Mononuclear cell (primary cell): ENCODE measurements around the gene ELAVL4. TPM values are rescaled to one million over a fixed set of nuclear protein-coding genes. Genes with fewer than 3 reads are reported as not detected.

Source experiments
- H3K27me3 ChIP-seq: 2 replicates; pipeline ENCODE4 v1.6.0; 2011; ENCODE audit warnings: low read length, control low read depth; ENCODE audit not compliant: insufficient read depth
- H3K4me1 ChIP-seq: 2 replicates; pipeline ENCODE4 v1.5.1; 2011; ENCODE audit warnings: mild to moderate bottlenecking, low read length, control low read depth; ENCODE audit not compliant: insufficient read depth
- H3K4me3 ChIP-seq: 2 replicates; pipeline ENCODE4 v1.5.1; 2011; ENCODE audit warnings: mild to moderate bottlenecking, low read length, moderate library complexity
- H3K9me3 ChIP-seq: 2 replicates; pipeline ENCODE4 v1.5.1; 2011; ENCODE audit warnings: low read depth, mild to moderate bottlenecking, control low read depth, low read length
- total RNA-seq: library from RNA; depleted of rRNA; stranded (reverse); fragments of >200 nt; gene quantifications from one replicate; pipeline ENCODE4 v1.2.3, GENCODE V29; 2012

ELAVL4 gene
- total RNA-seq, 1 donor: not detected

GRCh38 chr1:50180367-50180766 lies 71.6 kb downstream of the ELAVL4 start:
- Histone ChIP-seq H3K9me3 (no peaks in the 10 kb centered on the region), H3K4me3 (no peak overlapping the region), H3K27me3 (no peaks in the 10 kb centered on the region), H3K4me1 (peaks cover 4% of the 10 kb centered on the region)

- Histone ChIP-seq H3K27me3 (no peaks in the 10 kb centered on the region), H3K9me3 (no peaks in the 10 kb centered on the region), H3K4me3 (no peak overlapping the region), H3K4me1 (peaks cover 4% of the 10 kb centered on the region)
Measured at GRCh38 chr1:50181027-50181663, 72.4 kb downstream of the ELAVL4 start.

GRCh38 chr1:50183378-50184133 lies 74.8 kb downstream of the ELAVL4 start:
- no peaks in the 10 kb centered on the region for H3K9me3 ChIP-seq
- peaks cover 4% of the 10 kb centered on the region for H3K4me1 ChIP-seq
- H3K27me3 ChIP-seq: no peaks in the 10 kb centered on the region
- H3K4me3 ChIP-seq: no peak overlapping the region

- H3K27me3 ChIP-seq: no peaks in the 10 kb centered on the region
Measured at GRCh38 chr1:50189369-50189768, 80.6 kb downstream of the ELAVL4 start.

GRCh38 chr1:50193002-50193401 lies 84.3 kb downstream of the ELAVL4 start:
- no peaks in the 10 kb centered on the region for H3K27me3 ChIP-seq
- no peaks in the 10 kb centered on the region for H3K4me1 ChIP-seq
- H3K9me3 ChIP-seq: no peaks in the 10 kb centered on the region
- no peak overlapping the region for H3K4me3 ChIP-seq

More at GRCh38 chr1:50189369-50189768, 80.6 kb downstream of the ELAVL4 start:
- H3K4me1 ChIP-seq: no peaks in the 10 kb centered on the region
- no peaks in the 10 kb centered on the region for H3K9me3 ChIP-seq
- no peak overlapping the region for H3K4me3 ChIP-seq

GRCh38 chr1:50195205-50195604 lies 86.5 kb downstream of the ELAVL4 start:
- Histone ChIP-seq H3K4me1 (no peaks in the 10 kb centered on the region), H3K9me3 (no peaks in the 10 kb centered on the region), H3K4me3 (no peak overlapping the region), H3K27me3 (no peaks in the 10 kb centered on the region)

- H3K4me3 ChIP-seq: no peak overlapping the region
- H3K27me3 ChIP-seq: no peaks in the 10 kb centered on the region
- no peaks in the 10 kb centered on the region for H3K4me1 ChIP-seq
- H3K9me3 ChIP-seq: no peaks in the 10 kb centered on the region
Measured at GRCh38 chr1:50196081-50196480, 87.4 kb downstream of the ELAVL4 start.

GRCh38 chr1:50197216-50197615 lies 88.5 kb downstream of the ELAVL4 start:
- Histone ChIP-seq H3K9me3 (no peaks in the 10 kb centered on the region), H3K4me3 (no peak overlapping the region), H3K4me1 (no peaks in the 10 kb centered on the region), H3K27me3 (no peaks in the 10 kb centered on the region)

- Histone ChIP-seq H3K9me3 (no peaks in the 10 kb centered on the region), H3K4me3 (no peak overlapping the region), H3K4me1 (no peaks in the 10 kb centered on the region), H3K27me3 (no peaks in the 10 kb centered on the region)
Measured at GRCh38 chr1:50208315-50208714, 99.6 kb downstream of the ELAVL4 start.

- Histone ChIP-seq H3K9me3 (no peaks in the 10 kb centered on the region), H3K27me3 (no peaks in the 10 kb centered on the region), H3K4me3 (no peak overlapping the region), H3K4me1 (no peaks in the 10 kb centered on the region)
Measured at GRCh38 chr1:50208756-50209155, 100.0 kb downstream of the ELAVL4 start.

- Histone ChIP-seq H3K27me3 (no peaks in the 10 kb centered on the region), H3K9me3 (no peaks in the 10 kb centered on the region), H3K4me1 (no peaks in the 10 kb centered on the region), H3K4me3 (no peak overlapping the region)
Measured at GRCh38 chr1:50209749-50210148, 101.0 kb downstream of the ELAVL4 start.

GRCh38 chr1:50213505-50213904 lies 104.8 kb downstream of the ELAVL4 start:
- Histone ChIP-seq H3K4me1 (no peaks in the 10 kb centered on the region), H3K9me3 (no peaks in the 10 kb centered on the region), H3K27me3 (no peaks in the 10 kb centered on the region), H3K4me3 (no peak overlapping the region)

GRCh38 chr1:50214717-50215116 lies 106.0 kb downstream of the ELAVL4 start:
- H3K27me3 ChIP-seq: no peaks in the 10 kb centered on the region
- no peak overlapping the region for H3K4me3 ChIP-seq
- no peaks in the 10 kb centered on the region for H3K9me3 ChIP-seq
- no peaks in the 10 kb centered on the region for H3K4me1 ChIP-seq

- no peaks in the 10 kb centered on the region for H3K4me1 ChIP-seq
- no peak overlapping the region for H3K4me3 ChIP-seq
Measured at GRCh38 chr1:50218344-50219120, 109.8 kb downstream of the ELAVL4 start.

GRCh38 chr1:50228871-50229384 lies 120.2 kb downstream of the ELAVL4 start:
- H3K4me1 ChIP-seq: no peaks in the 10 kb centered on the region
- no peaks in the 10 kb centered on the region for H3K27me3 ChIP-seq
- H3K9me3 ChIP-seq: peaks cover 4% of the 10 kb centered on the region
- H3K4me3 ChIP-seq: no peak overlapping the region

More at GRCh38 chr1:50218344-50219120, 109.8 kb downstream of the ELAVL4 start:
- H3K27me3 ChIP-seq: no peaks in the 10 kb centered on the region
- no peaks in the 10 kb centered on the region for H3K9me3 ChIP-seq
